NCI-H128 (cell line): ENCODE measurements around the gene NEBL.

ENCODE experiments used
- DNase-seq: peaks from one replicate; lab custom pipeline; 2025; ENCODE audit not compliant: unreplicated experiment; lab: John Stamatoyannopoulos, UW

Gene NEBL

GRCh38 chr10:20778008-20778757 is 118.9 kb downstream of the NEBL start:
- DNase-seq: no peak

DNA sequence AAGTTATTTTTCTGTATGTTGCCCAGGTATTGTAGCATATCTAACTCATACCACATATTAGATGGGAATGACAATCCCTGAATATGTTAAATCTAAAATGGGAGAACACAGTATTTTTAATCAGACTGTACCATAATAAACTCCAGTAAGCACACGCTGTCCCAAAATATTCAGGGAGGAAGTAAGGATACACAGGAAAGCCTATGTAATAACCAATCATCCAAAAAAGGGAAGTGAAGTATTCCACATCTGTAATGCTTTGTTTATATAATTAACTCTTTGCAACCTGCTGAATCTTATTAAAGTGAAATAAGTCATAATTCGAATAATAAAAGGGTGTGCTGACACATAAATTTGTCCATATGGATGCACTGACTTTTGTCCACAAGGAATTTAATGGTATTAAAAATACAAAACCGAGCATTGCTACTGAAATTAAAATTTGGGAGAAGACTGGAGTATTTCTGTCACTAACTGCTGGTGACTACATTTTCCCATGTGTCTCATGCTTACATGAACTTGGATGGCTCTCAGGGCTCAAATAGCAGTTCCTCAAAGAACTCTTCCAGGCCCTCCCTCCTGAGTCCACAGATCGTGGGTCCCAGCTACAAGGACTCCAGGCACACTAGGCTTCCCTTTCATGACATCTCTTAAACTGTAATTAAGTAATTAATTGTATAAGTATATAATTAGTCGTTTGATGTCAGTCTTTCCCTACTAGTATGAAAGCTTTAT is 120.6 kb downstream of the NEBL start:
- DNase-seq: no peak

GRCh38 chr10:20771051-20771450 is 126.1 kb downstream of the NEBL start:
- no peak for DNase-seq

GRCh38 chr10:20769481-20769880 is 127.6 kb downstream of the NEBL start:
- no peak for DNase-seq

GRCh38 chr10:20768843-20769242 is 128.3 kb downstream of the NEBL start:
- no peak for DNase-seq

GRCh38 chr10:20767028-20767427 is 130.1 kb downstream of the NEBL start:
- DNase-seq: no peak

DNA sequence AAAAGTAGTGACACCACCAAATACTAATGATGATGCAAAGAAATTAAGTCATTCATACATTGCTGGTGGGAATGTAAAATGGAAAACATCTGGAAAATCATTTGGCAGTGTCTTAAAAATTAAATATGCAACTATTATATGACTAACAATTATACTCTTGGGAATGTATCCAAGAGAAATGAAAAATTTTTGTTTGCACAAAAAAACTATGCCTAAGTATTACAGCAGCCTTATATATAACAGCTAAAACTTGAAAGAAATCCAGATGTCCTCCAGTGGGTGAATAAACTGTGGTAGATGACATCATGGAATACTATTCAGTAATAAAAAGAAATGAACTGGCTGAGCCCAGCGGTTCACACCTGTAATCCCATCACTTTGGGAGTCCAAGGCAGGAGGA is 132.0 kb downstream of the NEBL start:
- no peak for DNase-seq

GRCh38 chr10:20760460-20760859 is 136.7 kb downstream of the NEBL start:
- no peak for DNase-seq

- DNase-seq: no peak
Observed at GRCh38 chr10:20748551-20748950, 148.6 kb downstream of the NEBL start.

- DNase-seq: no peak
Observed at GRCh38 chr10:20747782-20748181, 149.3 kb downstream of the NEBL start.

DNA sequence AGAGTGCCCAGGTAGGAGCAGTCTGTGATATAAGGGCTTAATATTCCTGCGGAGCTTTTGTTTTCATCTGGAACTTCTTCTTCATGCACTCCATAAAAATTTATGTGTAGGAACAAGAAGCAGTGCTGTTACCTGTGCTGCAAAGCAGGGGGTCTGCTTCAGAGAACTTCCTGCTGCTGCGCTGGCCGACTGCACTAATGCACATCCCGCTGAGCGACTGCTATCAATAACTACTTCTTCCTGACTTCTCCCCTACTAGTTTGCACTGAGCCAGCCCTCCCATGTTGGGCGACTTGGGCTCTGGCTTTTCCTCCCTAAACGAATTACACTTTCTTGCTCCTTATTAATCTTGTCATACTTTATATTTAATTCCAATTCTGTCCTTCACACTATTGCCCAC is 150.3 kb downstream of the NEBL start:
- no peak for DNase-seq

DNA sequence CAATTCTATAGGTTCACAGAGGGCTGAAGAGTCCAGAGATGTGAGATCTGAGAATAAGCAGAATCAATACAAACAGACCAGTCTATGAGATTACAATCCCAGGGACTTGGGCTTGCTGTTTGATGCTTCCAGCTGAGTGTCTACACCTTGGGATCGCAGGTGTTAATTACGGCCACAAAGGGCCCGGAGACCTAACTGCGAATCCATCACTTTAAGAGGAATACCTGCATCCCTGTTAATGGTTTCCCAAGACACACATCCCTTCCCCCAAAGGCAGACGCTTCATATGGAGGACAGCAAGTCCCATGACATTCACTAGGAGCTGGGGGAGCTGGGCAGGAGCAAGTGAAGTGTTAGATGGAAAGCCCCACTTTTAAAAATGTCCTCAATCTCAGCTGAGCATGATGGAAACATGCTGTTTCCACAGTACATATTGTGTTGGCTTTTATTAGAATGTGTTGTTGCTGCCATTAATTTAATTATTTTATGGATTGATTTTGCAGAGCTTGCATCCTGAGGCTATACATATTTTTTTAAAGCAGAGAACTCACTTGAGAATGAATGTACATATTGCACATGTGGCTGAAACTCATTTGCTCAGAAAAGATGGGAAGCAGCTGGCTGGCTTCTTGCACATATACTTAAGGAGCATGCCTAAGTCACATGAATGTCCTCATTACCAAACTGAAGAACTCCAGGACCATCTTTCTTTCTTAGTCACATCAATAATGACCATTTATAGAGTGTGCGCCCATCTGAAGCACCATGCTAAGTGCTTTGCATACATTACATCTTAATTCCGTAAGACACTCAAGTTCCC is 151.3 kb downstream of the NEBL start:
- DNase-seq: no peak

GRCh38 chr10:20744821-20745220 is 152.3 kb downstream of the NEBL start:
- DNase-seq: no peak

- no peak for DNase-seq
Observed at GRCh38 chr10:20743942-20744341, 153.2 kb downstream of the NEBL start.

DNA sequence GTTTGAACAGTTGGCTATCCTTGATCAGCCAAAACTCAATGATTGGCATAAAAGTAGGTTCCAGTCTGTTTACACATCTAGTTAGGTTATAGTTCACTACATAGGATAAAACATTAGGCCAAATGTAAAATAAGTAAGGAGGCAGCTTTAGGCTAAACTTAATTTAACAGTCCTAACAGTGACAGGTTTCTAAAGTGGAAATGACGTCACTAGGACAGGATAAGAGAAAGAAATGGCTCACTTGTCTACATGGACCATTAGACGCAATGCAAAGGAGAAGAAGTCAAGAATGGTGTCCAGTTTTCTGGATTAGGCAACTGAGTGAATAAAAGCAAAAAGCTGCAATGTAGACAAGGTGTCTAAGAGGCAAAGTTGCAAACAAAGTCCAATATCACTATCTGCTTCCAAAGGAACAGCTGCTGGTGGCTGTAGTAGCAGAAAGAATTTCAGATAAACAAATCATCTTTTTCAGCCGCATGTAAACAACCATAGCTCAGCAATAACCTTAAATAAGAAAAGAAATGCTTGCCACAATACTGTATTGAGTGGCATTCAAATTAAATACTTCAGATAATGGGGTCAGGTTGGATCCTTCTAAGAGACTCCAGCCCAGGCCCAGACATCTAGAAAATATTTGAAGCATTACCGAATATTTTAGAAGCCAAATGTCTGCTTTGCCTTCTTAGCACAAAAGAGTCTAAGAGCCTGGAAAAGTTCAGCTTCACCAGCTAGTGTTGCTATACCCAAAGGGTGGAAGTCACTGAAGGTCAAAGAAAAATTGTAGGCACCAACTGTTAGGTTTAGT is 154.2 kb downstream of the NEBL start:
- DNase-seq: no peak

DNA sequence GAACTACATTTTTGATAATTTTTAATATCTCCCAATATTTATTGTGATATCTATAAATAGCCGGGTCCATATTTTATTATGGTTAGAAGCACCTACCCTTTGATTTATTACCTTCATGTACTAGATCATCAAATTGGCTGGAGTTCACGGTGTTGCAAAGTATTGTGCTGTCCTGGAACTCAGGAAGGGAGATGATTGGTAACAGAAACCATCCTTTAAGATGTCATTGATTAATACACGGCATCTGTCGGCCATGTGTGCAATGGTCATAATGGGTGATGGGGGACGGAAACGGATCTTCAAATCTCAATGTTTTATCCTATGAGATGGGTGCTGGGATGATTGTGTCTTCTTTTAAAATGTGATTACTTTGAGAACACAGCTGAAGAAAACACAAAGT is 157.0 kb downstream of the NEBL start:
- DNase-seq: no peak

DNA sequence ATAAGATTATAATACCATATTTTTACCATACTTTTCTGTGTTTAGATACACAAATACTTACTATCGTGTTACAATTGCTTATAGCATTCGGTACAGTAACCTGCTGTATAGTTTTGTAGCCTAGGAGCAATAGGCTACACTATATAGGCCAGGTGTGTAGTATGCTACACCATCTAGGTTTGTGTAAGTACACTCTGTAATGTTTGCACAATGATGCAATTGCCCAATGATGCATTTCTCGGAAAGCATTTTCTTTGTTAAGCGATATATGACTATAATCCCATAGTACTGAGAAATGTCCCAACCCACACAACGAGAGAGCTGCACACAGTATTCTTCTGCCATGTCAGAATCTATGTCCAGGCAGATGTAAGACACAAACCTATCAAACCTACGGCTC is 160.0 kb downstream of the NEBL start:
- DNase-seq: no peak
